H1 (cell line): ENCODE measurements around the gene IL27RA. TPM values are rescaled to one million over a fixed set of nuclear protein-coding genes. Genes with fewer than 3 reads are reported as not detected.

Experiments used
- CTCF ChIA-PET: fragments of 300-600 bp; sonication (Branson Sonifier 250); formaldehyde crosslinking; loops from one replicate; lab custom pipeline; 2021; ENCODE audit not compliant: partially characterized antibody; lab: Charles Lee
- POLR2A ChIA-PET: fragments of 300-600 bp; sonication (Branson Sonifier 250); formaldehyde crosslinking; loops from one replicate; lab custom pipeline; 2021; ENCODE audit warnings: inconsistent platforms; ENCODE audit not compliant: partially characterized antibody; lab: Charles Lee
- DNase-seq, 2 experiments: peaks; one replicate each; pipeline versions ENCODE4 v3.0.0 to v3.0.0-alpha.2; 2010 to 2022; ENCODE audit warnings: low spot score in 2 of 2, low read depth in 1 of 2, mixed read lengths in 1 of 2
- FAIRE-seq: peaks from 2 replicates; lab custom pipeline; 2011; peaks lifted over from hg19 to GRCh38; lab: Jason Lieb, UNC
- H2AFZ ChIP-seq: 2 replicates; pipeline ENCODE4 v1.8.1; 2012; ENCODE audit warnings: low read length, inconsistent platforms
- H2AK5ac ChIP-seq: 2 replicates; pipeline ENCODE4 v1.6.1; 2013; ENCODE audit warnings: low read depth, low read length
- H2BK120ac ChIP-seq: replicated peaks from 2 replicates; pipeline ENCODE3; 2013; ENCODE audit warnings: low read depth, low read length, inconsistent platforms
- H2BK12ac ChIP-seq: 2 replicates; pipeline ENCODE4 v1.6.1; 2013; ENCODE audit warnings: low read depth, low read length
- H2BK15ac ChIP-seq: 2 replicates; pipeline ENCODE4 v1.6.1; 2013; ENCODE audit warnings: low read length
- H2BK20ac ChIP-seq: 2 replicates; pipeline ENCODE4 v1.6.1; 2013; ENCODE audit warnings: low read length
- H2BK5ac ChIP-seq: 2 replicates; pipeline ENCODE4 v1.6.1; 2013; ENCODE audit warnings: low read depth, low read length
- H3K14ac ChIP-seq: 2 replicates; pipeline ENCODE4 v1.6.1; 2013; ENCODE audit warnings: inconsistent platforms; ENCODE audit not compliant: insufficient read length
- H3K18ac ChIP-seq: 2 replicates; pipeline ENCODE4 v1.6.1; 2013; ENCODE audit warnings: low read length; ENCODE audit errors: extremely low read depth
- H3K23ac ChIP-seq: 2 replicates; pipeline ENCODE4 v1.6.1; 2013; ENCODE audit warnings: inconsistent platforms; ENCODE audit not compliant: insufficient read length
- H3K23me2 ChIP-seq: 2 replicates; pipeline ENCODE4 v1.6.1; 2013; ENCODE audit warnings: low read depth, low read length
- H3K27ac ChIP-seq: 2 replicates; pipeline ENCODE4 v1.6.1; 2011; ENCODE audit warnings: low read depth, low read length, inconsistent platforms
- H3K27me3 ChIP-seq, 4 experiments: replicated peaks in 1 of 4; 1 replicate in 1 of 4; 2 replicates in 3 of 4; pipeline versions ENCODE4 v1.6.1 to v1.8.1; 2011 to 2013; ENCODE audit warnings: low read length in 3 of 4, mild to moderate bottlenecking in 3 of 4, inconsistent platforms in 2 of 4, mixed read lengths in 2 of 4, moderate library complexity in 1 of 4; ENCODE audit not compliant: control insufficient read depth in 3 of 4, insufficient read depth in 3 of 4; ENCODE audit errors: extremely low read depth in 1 of 4
- H3K36me3 ChIP-seq, 4 experiments: 2 replicates each; pipeline versions ENCODE4 v1.6.1 to v1.8.1; 2011 to 2013; ENCODE audit warnings: mild to moderate bottlenecking in 4 of 4, low read length in 3 of 4, moderate library complexity in 2 of 4, control low read depth in 1 of 4, inconsistent platforms in 1 of 4; ENCODE audit not compliant: insufficient read depth in 4 of 4, control insufficient read depth in 2 of 4
- H3K4ac ChIP-seq: replicated peaks from 2 replicates; pipeline ENCODE3; 2013; ENCODE audit warnings: low read length, low read depth, mixed read lengths, inconsistent platforms; ENCODE audit not compliant: insufficient read length
- H3K4me1 ChIP-seq, 4 experiments: replicated peaks in 1 of 4; 1 replicate in 1 of 4; 2 replicates in 3 of 4; pipeline versions ENCODE4 v1.6.1 to v1.8.1; 2011 to 2013; ENCODE audit warnings: low read length in 3 of 4, inconsistent platforms in 2 of 4, mixed read lengths in 1 of 4; ENCODE audit not compliant: insufficient read depth in 4 of 4, control insufficient read depth in 3 of 4
- H3K4me2 ChIP-seq, 2 experiments: 2 replicates each; pipeline versions ENCODE4 v1.6.1 to v1.8.1; 2011 to 2013; ENCODE audit warnings: low read depth in 2 of 2, low read length in 2 of 2, control low read depth in 1 of 2, inconsistent platforms in 1 of 2, mild to moderate bottlenecking in 1 of 2; ENCODE audit not compliant: insufficient read depth in 1 of 2
- H3K4me3 ChIP-seq, 4 experiments: fragments of 200-600, 300-600 bp in 1 of 4; sonication (generic), shearing (Covaris generic), sonication (Bioruptor Twin) in 1 of 4; 2 replicates each; pipeline versions ENCODE4 v1.5.1 to v1.8.1; 2011 to 2016; ENCODE audit warnings: low read length in 4 of 4, low read depth in 3 of 4, control low read depth in 2 of 4, inconsistent platforms in 2 of 4, mild to moderate bottlenecking in 2 of 4, mixed read lengths in 1 of 4, moderate library complexity in 1 of 4; ENCODE audit not compliant: insufficient read depth in 2 of 4; ENCODE audit errors: extremely low read depth in 1 of 4
- H3K56ac ChIP-seq: replicated peaks from 2 replicates; pipeline ENCODE3; 2013; ENCODE audit warnings: low read depth, mild to moderate bottlenecking, mixed read lengths, low read length, inconsistent platforms; ENCODE audit not compliant: insufficient read length
- H3K79me1 ChIP-seq: 2 replicates; pipeline ENCODE4 v1.6.1; 2013; ENCODE audit warnings: low read depth, low read length, control low read depth
- H3K79me2 ChIP-seq, 2 experiments: 2 replicates each; pipeline versions ENCODE4 v1.6.1 to v1.8.1; 2012 to 2013; ENCODE audit warnings: low read length in 2 of 2, mild to moderate bottlenecking in 2 of 2, inconsistent platforms in 1 of 2; ENCODE audit not compliant: insufficient read depth in 2 of 2, control insufficient read depth in 1 of 2
- H3K9ac ChIP-seq, 4 experiments: replicated peaks in 1 of 4; 1 replicate in 1 of 4; 2 replicates in 3 of 4; pipeline versions ENCODE4 v1.6.1 to v1.8.1; 2011 to 2013; ENCODE audit warnings: low read depth in 3 of 4, low read length in 3 of 4, control low read depth in 2 of 4, mild to moderate bottlenecking in 2 of 4, moderate library complexity in 2 of 4, inconsistent platforms in 1 of 4; ENCODE audit errors: extremely low read depth in 1 of 4
- H3K9me3 ChIP-seq, 2 experiments: 2 replicates each; pipeline versions ENCODE4 v1.6.1 to v1.8.1; 2012 to 2013; ENCODE audit warnings: mild to moderate bottlenecking in 2 of 2, moderate library complexity in 2 of 2, control low read depth in 1 of 2, inconsistent platforms in 1 of 2, low read depth in 1 of 2, low read length in 1 of 2, mixed read lengths in 1 of 2; ENCODE audit not compliant: insufficient read depth in 2 of 2
- H4K20me1 ChIP-seq, 2 experiments: replicated peaks in 1 of 2; 2 replicates each; pipeline versions ENCODE3 to v1.8.1; 2011 to 2013; ENCODE audit warnings: inconsistent platforms in 2 of 2, low read length in 2 of 2, mild to moderate bottlenecking in 1 of 2; ENCODE audit not compliant: insufficient read depth in 2 of 2, control insufficient read depth in 1 of 2
- H4K5ac ChIP-seq: 2 replicates; pipeline ENCODE4 v1.6.1; 2013; ENCODE audit warnings: low read length, low read depth, mixed read lengths, inconsistent platforms; ENCODE audit not compliant: insufficient read length
- H4K8ac ChIP-seq: 2 replicates; pipeline ENCODE4 v1.8.0; 2013; ENCODE audit warnings: mild to moderate bottlenecking, moderate library complexity, low read length, inconsistent platforms; ENCODE audit not compliant: insufficient read depth; ENCODE audit errors: extremely low read depth
- H4K91ac ChIP-seq: replicated peaks from 2 replicates; pipeline ENCODE3; 2013; ENCODE audit warnings: low read length, mixed read lengths, inconsistent platforms; ENCODE audit not compliant: insufficient read length
- BACH1 ChIP-seq: IDR thresholded peaks from 2 replicates; pipeline ENCODE4 v1.6.1; 2012; ENCODE audit warnings: low read length, improper control_type of control experiment
- MAFK ChIP-seq: IDR thresholded peaks from 2 replicates; pipeline ENCODE4 v1.6.1; 2012; ENCODE audit warnings: low read depth, mild to moderate bottlenecking, improper control_type of control experiment, low read length
- TAF7 ChIP-seq: optimal IDR thresholded peaks from 2 replicates; pipeline ENCODE3; 2011; ENCODE audit warnings: low read depth, mild to moderate bottlenecking, inconsistent platforms, low read length, moderate library complexity, borderline replicate concordance
- WGBS, 2 experiments: shearing (Covaris generic) in 1 of 2; methylation state at CpG; one replicate each; pipeline versions ENCODE4 v1.1.6 to v1.1.7; 2013 to 2015; ENCODE audit warnings: low lambda C conversion rate in 2 of 2, mixed read lengths in 2 of 2, inconsistent platforms in 1 of 2, low coverage in 1 of 2, missing lambda C conversion rate in 1 of 2; ENCODE audit not compliant: insufficient replicate concordance in 2 of 2, insufficient coverage in 1 of 2, insufficient read length in 1 of 2; ENCODE audit errors: extremely low coverage in 1 of 2, missing lambda C conversion rate in 1 of 2; 5-methylcytosine and 5-hydroxymethylcytosine counted together
- polyA plus RNA-seq, 7 experiments: library from polyadenylated mRNA; depleted of rRNA in 3 of 7; stranded (reverse) in 5 of 7; unstranded in 2 of 7; fragments of >200 nt in 5 of 7; fragments of 200-250 nt in 2 of 7; gene quantifications; 1 replicate in 5 of 7; 2 replicates in 1 of 7; 4 replicates in 1 of 7; pipeline versions ENCODE4 v1.2.1 to v1.2.3, GENCODE V29; 2011 to 2013; ENCODE audit warnings: missing spikeins in 2 of 7, mixed read lengths in 2 of 7
- total RNA-seq: library from RNA; stranded (reverse); fragmentation: NEBNext Ultra II Directional; extraction: Animal tissue kit (Norgen Biotek cat#: 25700); gene quantifications from 2 replicates; pipeline ENCODE4 v1.2.1, GENCODE V29; 2021

The IL27RA gene
- total and polyA plus RNA-seq, 2 of the 8 experiments (the other 6 are each of a cell fraction or from before 2014, with no cell fraction given) = 9.9 to 14.7 TPM

DNA sequence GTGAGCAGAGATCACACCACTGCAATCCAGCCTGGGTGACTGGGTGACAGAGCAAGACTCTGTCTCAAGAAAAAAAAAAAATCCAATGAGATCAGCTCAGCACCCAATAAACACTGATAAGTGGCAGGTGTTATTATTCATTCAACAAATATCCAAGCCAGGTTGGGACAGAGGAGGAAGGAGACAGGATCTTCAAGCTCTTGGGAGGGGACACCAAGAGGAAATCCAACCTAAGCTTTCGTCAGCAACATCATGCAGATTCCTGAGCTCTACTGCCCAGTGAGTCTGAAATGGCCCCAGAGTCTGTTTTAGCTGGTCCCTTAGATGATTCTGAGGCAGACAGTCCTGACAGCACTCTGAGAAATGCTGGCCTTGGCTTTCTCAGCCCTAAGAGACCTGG lies 33.1 kb upstream of the IL27RA start:
- Histone ChIP-seq H3K27me3 (no peaks in the 10 kb centered on the region), H3K9ac (no peak overlapping the region), H3K4me1 (no peaks in the 10 kb centered on the region; a peak in 3 of 7 replicates), H3K9me3 (peaks cover 6 to 12% of the 10 kb centered on the region in 2 experiments; a peak in 3 of 4 replicates), H3K4me3 (no peak overlapping the region), H3K23ac (no peak overlapping the region), H2BK15ac (no peak overlapping the region), H3K27ac (no peak overlapping the region), H3K36me3 (peaks cover 0 to 7% (median 0%) of the 10 kb centered on the region in 4 experiments; a peak in 3 of 8 replicates), H3K18ac (no peak overlapping the region), H3K56ac (no peak overlapping the region), H2BK12ac (no peak overlapping the region), H2BK20ac (no peak overlapping the region), H3K79me2 (peaks cover 0 to 3% of the 10 kb centered on the region in 2 experiments; a peak in 1 of 4 replicates), H4K5ac (no peak overlapping the region), H4K91ac (no peak overlapping the region), H4K20me1 (peaks cover under 1 to 3% of the 10 kb centered on the region in 2 experiments), H3K4ac (no peak overlapping the region), H3K14ac (no peak overlapping the region), H2BK120ac (no peak overlapping the region), H2BK5ac (no peak overlapping the region), H2AFZ (no peak overlapping the region), H2AK5ac (no peak overlapping the region), H4K8ac (no peak overlapping the region), H3K79me1 (peaks cover 9% of the 10 kb centered on the region), H3K4me2 (no peak overlapping the region), H3K23me2 (no peaks in the 10 kb centered on the region)
- TF ChIP-seq BACH1 = no peak
- no peak for TF ChIP-seq TAF7
- TF ChIP-seq MAFK = no peak
- no peak for FAIRE-seq
- ChIA-PET CTCF (interaction anchor here (0.5 to 1.5 kb wide), 6 partner anchors 9 to 236 kb away, joined by 3 to 6 read pairs (median 4); partner anchors contain the start of gene IL27RA), POLR2A (interaction anchor here (4.7 kb wide), 1 partner anchor 7 kb away, joined by 16 read pairs; the partner anchor contains the start of gene RFX1)
- no peak for DNase-seq
- 92% methylated on average over 1 of the region's 1 CpG; no CpG with 5 or more reads in 1 of the 2 experiments for WGBS, 2 experiments
